ENCODE data around the gene FREM2. TPM values are rescaled to one million over a fixed set of nuclear protein-coding genes. Genes with fewer than 3 reads are reported as not detected.

Gene FREM2
- total RNA-seq, 2 experiments from 2014 or later: not detected

- Histone ChIP-seq H3K4me1 (ENCODE audit: insufficient read depth, low read length, poor library complexity, severe bottlenecking) (no peaks in the 10 kb centered on the region), H3K9me2 (ENCODE audit: insufficient read depth, low read length) (no peaks in the 10 kb centered on the region), H3K36me3 (ENCODE audit: insufficient read depth, low read length) (no peaks in the 10 kb centered on the region), H3K27ac (ENCODE audit: low read depth, low read length, poor library complexity, severe bottlenecking) (no peak overlapping the region), H3K79me2 (ENCODE audit: insufficient read depth, low read depth, low read length) (no peaks in the 10 kb centered on the region), H4K20me1 (ENCODE audit: insufficient read depth, low read length) (no peaks in the 10 kb centered on the region), H2AFZ (ENCODE audit: low read length) (no peak overlapping the region), H3K4me3 (ENCODE audit: low read depth, low read length, poor library complexity, severe bottlenecking) (no peak overlapping the region), H3K4me2 (ENCODE audit: low read length) (no peak overlapping the region), H3K9me3 (ENCODE audit: low read length) (no peaks in the 10 kb centered on the region)
- intact Hi-C loops (cut with micrococcal nuclease; ENCODE audit: unreplicated experiment): no loop called here
- TF ChIP-seq EZH2phosphoT487 (IDR thresholded peaks at IDR 0.05; ENCODE audit: borderline replicate concordance, low read depth, low read length) (no peak), CTCF (conservative IDR thresholded peaks at IDR 0.05; ENCODE audit: low read length) (no peak)
- ChIA-PET CTCF (ENCODE audit: unreplicated experiment) (no interaction called here), POLR2A (interaction anchor here (1.3 kb wide), 1 partner anchor 17 kb away, joined by 3 read pairs; no protein-coding TSS in a partner anchor)
- no TSS peak for BruUV-seq (replicated peaks)
- no peak for DNase-seq (ENCODE audit: low spot score)
Measured at GRCh38 chr13:38879786-38880185, 192.9 kb downstream of the FREM2 start.

DNA sequence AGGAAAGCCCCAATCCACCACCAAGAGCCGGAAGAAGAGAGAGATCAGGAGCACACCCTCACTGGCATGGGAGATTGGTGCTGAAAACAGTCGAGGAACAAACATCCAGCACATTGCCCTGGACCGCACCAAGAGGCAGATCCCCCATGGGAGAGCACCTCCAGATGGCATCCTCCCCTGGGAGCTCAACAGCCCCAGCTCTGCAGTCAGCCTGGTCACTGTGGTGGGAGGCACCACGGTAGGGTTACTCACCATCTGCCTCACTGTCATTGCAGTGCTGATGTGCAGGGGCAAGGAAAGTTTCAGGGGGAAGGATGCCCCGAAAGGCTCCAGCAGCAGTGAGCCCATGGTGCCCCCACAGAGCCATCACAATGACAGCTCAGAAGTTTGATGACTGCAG lies 193.5 kb downstream of the FREM2 start:
- H3K4me1 ChIP-seq (ENCODE audit: insufficient read depth, low read length, poor library complexity, severe bottlenecking): no peaks in the 10 kb centered on the region
- no peak overlapping the region for H3K4me2 ChIP-seq (ENCODE audit: low read length)
- no peak overlapping the region for H3K27ac ChIP-seq (ENCODE audit: low read depth, low read length, poor library complexity, severe bottlenecking)
- TF ChIP-seq EZH2phosphoT487 (IDR thresholded peaks at IDR 0.05; ENCODE audit: borderline replicate concordance, low read depth, low read length) (no peak), CTCF (conservative IDR thresholded peaks at IDR 0.05; ENCODE audit: low read length) (no peak)
- POLR2A ChIA-PET: no interaction called here
- no peaks in the 10 kb centered on the region for H3K9me3 ChIP-seq (ENCODE audit: low read length)
- intact Hi-C loops (cut with micrococcal nuclease; ENCODE audit: unreplicated experiment): no loop called here
- no TSS peak for BruUV-seq (replicated peaks)
- no peaks in the 10 kb centered on the region for H3K36me3 ChIP-seq (ENCODE audit: insufficient read depth, low read length)
- H4K20me1 ChIP-seq (ENCODE audit: insufficient read depth, low read length): no peaks in the 10 kb centered on the region
- CTCF ChIA-PET (ENCODE audit: unreplicated experiment): no interaction called here
- no peak overlapping the region for H2AFZ ChIP-seq (ENCODE audit: low read length)
- no peaks in the 10 kb centered on the region for H3K79me2 ChIP-seq (ENCODE audit: insufficient read depth, low read depth, low read length)
- no peak overlapping the region for H3K4me3 ChIP-seq (ENCODE audit: low read depth, low read length, poor library complexity, severe bottlenecking)
- DNase-seq (ENCODE audit: low spot score): no peak
- no peaks in the 10 kb centered on the region for H3K9me2 ChIP-seq (ENCODE audit: insufficient read depth, low read length)

DNA sequence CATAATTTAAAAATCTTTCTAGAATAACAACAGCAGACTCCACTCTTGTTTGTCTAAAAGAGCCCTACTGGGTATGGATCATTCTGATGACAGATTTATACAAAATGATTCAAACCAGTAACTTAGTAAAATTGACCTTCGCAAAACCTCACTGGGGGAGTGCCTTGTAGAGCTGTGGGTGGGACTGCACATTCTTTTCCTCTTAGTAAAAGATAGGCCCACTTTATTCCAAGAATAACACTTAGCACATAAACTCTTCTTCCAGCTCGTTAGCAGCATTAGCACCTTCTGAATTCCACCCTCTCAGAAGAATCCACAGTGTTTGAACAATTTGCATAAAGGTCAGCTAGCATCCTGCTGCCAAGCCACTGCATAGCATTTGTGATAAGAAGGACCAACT lies 196.9 kb downstream of the FREM2 start:
- H3K9me2 ChIP-seq (ENCODE audit: insufficient read depth, low read length): no peaks in the 10 kb centered on the region
- no peak overlapping the region for H3K27ac ChIP-seq (ENCODE audit: low read depth, low read length, poor library complexity, severe bottlenecking)
- no peaks in the 10 kb centered on the region for H3K36me3 ChIP-seq (ENCODE audit: insufficient read depth, low read length)
- no peak overlapping the region for H3K4me3 ChIP-seq (ENCODE audit: low read depth, low read length, poor library complexity, severe bottlenecking)
- intact Hi-C loops (cut with micrococcal nuclease; ENCODE audit: unreplicated experiment): no loop called here
- H4K20me1 ChIP-seq (ENCODE audit: insufficient read depth, low read length): no peaks in the 10 kb centered on the region
- H2AFZ ChIP-seq (ENCODE audit: low read length): no peak overlapping the region
- TF ChIP-seq EZH2phosphoT487 (IDR thresholded peaks at IDR 0.05; ENCODE audit: borderline replicate concordance, low read depth, low read length): no peak
- no peak for TF ChIP-seq CTCF (conservative IDR thresholded peaks at IDR 0.05; ENCODE audit: low read length)
- CTCF ChIA-PET (ENCODE audit: unreplicated experiment): no interaction called here
- POLR2A ChIA-PET: interaction anchor here (1.0 to 2.3 kb wide), 2 partner anchors 9 to 10 kb away, joined by 3 to 8 read pairs; no protein-coding TSS in a partner anchor
- no TSS peak for BruUV-seq (replicated peaks)
- no peaks in the 10 kb centered on the region for H3K4me1 ChIP-seq (ENCODE audit: insufficient read depth, low read length, poor library complexity, severe bottlenecking)
- no peak overlapping the region for H3K4me2 ChIP-seq (ENCODE audit: low read length)
- no peak for DNase-seq (ENCODE audit: low spot score)
- H3K9me3 ChIP-seq (ENCODE audit: low read length): no peaks in the 10 kb centered on the region
- H3K79me2 ChIP-seq (ENCODE audit: insufficient read depth, low read depth, low read length): no peaks in the 10 kb centered on the region

Measured in OCI-LY7 (cell line).